PC-9 (cell line): ENCODE measurements around the gene CHRNA3. TPM values are rescaled to one million over a fixed set of nuclear protein-coding genes. Genes with fewer than 3 reads are reported as not detected.

ENCODE experiments used
- BruUV-seq: library from RNA; stranded (reverse); fragments of 400-500 nt; replicated peaks from 2 replicates; lab custom pipeline; 2021; lab: Mats Ljungman, UMichigan
- CTCF ChIA-PET: fragments of 300-600 bp; sonication (Branson Sonifier 250); formaldehyde crosslinking; loops from one replicate; lab custom pipeline; 2022; ENCODE audit warnings: antibody characterized with exemption; lab: Charles Lee
- POLR2A ChIA-PET: fragments of 300-600 bp; sonication (Branson Sonifier 250); formaldehyde crosslinking; loops from one replicate; lab custom pipeline; 2022; ENCODE audit warnings: antibody characterized with exemption; ENCODE audit not compliant: unreplicated experiment; lab: Charles Lee
- DNase-seq, 2 experiments: peaks; one replicate each; pipeline versions ENCODE4 v3.0.0 to v3.0.0-alpha.2; 2015 to 2022; ENCODE audit warnings: mixed read lengths in 1 of 2
- H2AFZ ChIP-seq: fragments of 200-600 bp; sonication (generic); 2 replicates; pipeline ENCODE4 v1.8.1; 2017; ENCODE audit warnings: antibody characterized with exemption
- H3F3A ChIP-seq: fragments of 200-600 bp; sonication (generic); 2 replicates; pipeline ENCODE4 v1.8.1; 2017; ENCODE audit warnings: antibody characterized with exemption, mild to moderate bottlenecking, low read depth; ENCODE audit not compliant: insufficient read depth
- H3K27ac ChIP-seq: fragments of 200-600 bp; sonication (generic); 2 replicates; pipeline ENCODE4 v1.6.1; 2016; ENCODE audit warnings: mixed run types
- H3K27me3 ChIP-seq: fragments of 200-600 bp; sonication (generic); 2 replicates; pipeline ENCODE4 v1.6.1; 2016; ENCODE audit warnings: low read depth, mixed run types; ENCODE audit not compliant: insufficient read depth
- H3K36me3 ChIP-seq: fragments of 200-600 bp; sonication (generic); 2 replicates; pipeline ENCODE4 v1.6.1; 2016; ENCODE audit warnings: low read depth, mixed run types
- H3K4me1 ChIP-seq: fragments of 200-600 bp; sonication (generic); replicated peaks from 2 replicates; pipeline ENCODE4 v1.6.1; 2016; ENCODE audit warnings: mixed run types; ENCODE audit not compliant: insufficient read depth
- H3K4me2 ChIP-seq: fragments of 200-600 bp; sonication (generic); 2 replicates; pipeline ENCODE4 v1.6.1; 2017; ENCODE audit warnings: mixed run types
- H3K4me3 ChIP-seq: fragments of 200-600 bp; sonication (generic); 2 replicates; pipeline ENCODE4 v1.6.1; 2016; ENCODE audit warnings: mixed run types
- H3K79me2 ChIP-seq: fragments of 200-600 bp; sonication (generic); 2 replicates; pipeline ENCODE4 v1.6.1; 2017; ENCODE audit warnings: low read depth, mixed run types
- H3K9me2 ChIP-seq: fragments of 200-600 bp; sonication (generic); 2 replicates; pipeline ENCODE4 v1.8.1; 2017; ENCODE audit warnings: mild to moderate bottlenecking; ENCODE audit not compliant: insufficient read depth
- H3K9me3 ChIP-seq: fragments of 200-600 bp; sonication (generic); 2 replicates; pipeline ENCODE4 v1.8.1; 2016; ENCODE audit warnings: low read depth; ENCODE audit not compliant: insufficient read depth
- H4K20me1 ChIP-seq: fragments of 200-600 bp; sonication (generic); 2 replicates; pipeline ENCODE4 v1.8.1; 2017; ENCODE audit not compliant: insufficient read depth
- CTCF ChIP-seq: fragments of 200-600 bp; sonication (generic); conservative IDR thresholded peaks from 2 replicates; pipeline ENCODE4 v1.6.1; 2017; ENCODE audit warnings: mixed run types, antibody characterized with exemption, mild to moderate bottlenecking, moderate library complexity
- EZH2 ChIP-seq: fragments of 200-600 bp; sonication (generic); IDR thresholded peaks from 2 replicates; pipeline ENCODE4 v1.8.0; 2017; ENCODE audit warnings: antibody characterized with exemption, low read depth
- intact Hi-C: fragments of 100-400 bp; cut with micrococcal nuclease; formaldehyde crosslinking; loops from one replicate; pipeline ENCODE4 v1.10.0; 2022; ENCODE audit not compliant: unreplicated experiment
- total RNA-seq: library from RNA; stranded (reverse); gene quantifications from 2 replicates; pipeline ENCODE4 v1.2.3, GENCODE V29; 2021

CHRNA3 gene
- total RNA-seq, 1 experiment from 2014 or later, result not detected

GRCh38 chr15:78565097-78565950 lies 55.5 kb downstream of the CHRNA3 start, which contains the start of gene CHRNA5:
CHRNA5 (plus strand) TSS chr15:78565520; CDS start chr15:78565720, 200 bp downstream.
- peak within 1 kb of the TSS; percentile 44 for H3K27ac ChIP-seq
- no TSS peak for BruUV-seq
- no peaks in the 10 kb centered on the region for H3K9me3 ChIP-seq
- H3K4me3 ChIP-seq, result peak within 1 kb of the TSS; percentile 68
- peak; percentile 84 to 97 for DNase-seq
- ChIA-PET CTCF (interaction anchor here (0.6 to 1.0 kb wide), 4 partner anchors 101 to 175 kb away, joined by 3 to 5 read pairs (median 4); no protein-coding TSS in a partner anchor), POLR2A (interaction anchor here (0.6 to 1.0 kb wide), 7 partner anchors 10 to 266 kb away, joined by 3 to 13 read pairs (median 5); partner anchors contain the start of genes PSMA4 and SKIC8)
- H2AFZ ChIP-seq, result peak within 1 kb of the TSS; percentile 92
- no peaks in the 10 kb centered on the region for H3K27me3 ChIP-seq
- peaks cover 11% of the 10 kb centered on the region; the same call in 1 of the 2 replicates for H3K79me2 ChIP-seq
- H3K36me3 ChIP-seq, result no peaks in the 10 kb centered on the region
- peak within 1 kb of the TSS; percentile 87 for H3K4me2 ChIP-seq
- H3F3A ChIP-seq, result peaks cover 15% of the 10 kb centered on the region
- TF ChIP-seq CTCF, result no peak
- H4K20me1 ChIP-seq, result no peaks in the 10 kb centered on the region
- H3K4me1 ChIP-seq, result peaks cover 14% of the 10 kb centered on the region
- intact Hi-C loops, result loop anchor here (2.0 kb wide), 1 partner anchor 25 kb away; the partner anchor contains the start of gene PSMA4
- H3K9me2 ChIP-seq, result no peaks in the 10 kb centered on the region

GRCh38 chr15:78564743-78565096 lies 56.1 kb downstream of the CHRNA3 start:
- intact Hi-C loops, result loop anchor here (2.0 kb wide), 1 partner anchor 24 kb away; the partner anchor contains the start of gene PSMA4
- Histone ChIP-seq H3K4me1 (peaks cover 14% of the 10 kb centered on the region), H3K79me2 (peaks cover 8% of the 10 kb centered on the region; the same call in 1 of the 2 replicates), H3K4me2 (peak overlapping the region; percentile 87), H3K4me3 (peak overlapping the region; percentile 68; the same call in 1 of the 2 replicates), H3K9me3 (no peaks in the 10 kb centered on the region), H3K27me3 (no peaks in the 10 kb centered on the region), H3K36me3 (no peaks in the 10 kb centered on the region), H3K9me2 (no peaks in the 10 kb centered on the region), H2AFZ (peak overlapping the region; percentile 92), H4K20me1 (no peaks in the 10 kb centered on the region), H3K27ac (no peak overlapping the region), H3F3A (peaks cover 15% of the 10 kb centered on the region)
- no TSS peak for BruUV-seq
- CTCF ChIA-PET, result interaction anchor here (1.0 kb wide), 1 partner anchor 174 kb away, joined by 4 read pairs; no protein-coding TSS in a partner anchor
- TF ChIP-seq EZH2 (no peak), CTCF (no peak)
- no peak for DNase-seq
- POLR2A ChIA-PET, result interaction anchor here (0.6 to 1.0 kb wide), 2 partner anchors 25 to 142 kb away, joined by 3 to 13 read pairs; partner anchors contain the start of gene PSMA4

GRCh38 chr15:78563092-78563491 lies 57.7 kb downstream of the CHRNA3 start:
- peaks cover 14% of the 10 kb centered on the region for H3K4me1 ChIP-seq
- POLR2A ChIA-PET, result no interaction called here
- CTCF ChIA-PET, result interaction anchor here (0.6 kb wide), 1 partner anchor 731 kb away, joined by 11 read pairs; no protein-coding TSS in a partner anchor
- no peaks in the 10 kb centered on the region for H3K27me3 ChIP-seq
- no peak for DNase-seq
- H2AFZ ChIP-seq, result no peak overlapping the region
- H4K20me1 ChIP-seq, result peaks cover 2% of the 10 kb centered on the region; the same call in 1 of the 2 replicates
- peaks cover 15% of the 10 kb centered on the region for H3F3A ChIP-seq
- no peak overlapping the region for H3K4me2 ChIP-seq
- no peaks in the 10 kb centered on the region for H3K9me2 ChIP-seq
- intact Hi-C loops, result no loop called here
- no peak overlapping the region for H3K4me3 ChIP-seq
- H3K9me3 ChIP-seq, result no peaks in the 10 kb centered on the region
- H3K27ac ChIP-seq, result no peak overlapping the region
- TF ChIP-seq CTCF (no peak), EZH2 (no peak)
- no peaks in the 10 kb centered on the region for H3K36me3 ChIP-seq
- BruUV-seq, result no TSS peak
- peaks cover 7% of the 10 kb centered on the region; the same call in 1 of the 2 replicates for H3K79me2 ChIP-seq
